ENCODE data around the gene ZNF512. TPM values are rescaled to one million over a fixed set of nuclear protein-coding genes. Genes with fewer than 3 reads are reported as not detected.
"Not testable (repeated sequence)": the region's sequence is repeated elsewhere in the genome, so short reads cannot be mapped to it uniquely, and the experiment has no call there.

The ZNF512 gene
- total RNA-seq, 5 donors from 2014 or later (not counting 1 experiment from before 2014, with no cell fraction given): 38.9 to 52.1 (median 49.7) TPM

- Mint-ChIP-seq H3K27ac (no peak overlapping the region), H3K4me1 (no peaks in the 10 kb centered on the region), H3K4me3 (no peak overlapping the region), H3K9me3 (peaks cover 0 to 2% (median 0%) of the 10 kb centered on the region in 3 donors), H3K36me3 (no peaks in the 10 kb centered on the region), H3K27me3 (peaks cover 0 to 2% of the 10 kb centered on the region in 2 donors)
- POLR2A ChIA-PET: no interaction called here
- H3K27me3 ChIP-seq (replicated peaks in 1 of 2; ENCODE audit: control insufficient read depth in 2 of 2, extremely low read depth in 1 of 2, insufficient read depth in 2 of 2, low read length in 1 of 2): no peaks in the 10 kb centered on the region
- H3K36me3 ChIP-seq (ENCODE audit: control insufficient read depth in 2 of 2, extremely low read depth in 1 of 2, insufficient read depth in 1 of 2, low read length in 1 of 2): no peaks in the 10 kb centered on the region
- H3K4me3 ChIP-seq (ENCODE audit: control insufficient read depth in 1 of 2, extremely low read depth in 1 of 2, low read length in 1 of 2): no peak overlapping the region
- H3K27ac ChIP-seq (ENCODE audit: low read length): no peak overlapping the region
- 86% methylated on average over 4 of the region's 5 CpGs for WGBS (ENCODE audit: insufficient coverage)
- DNase-seq (no peak), ATAC-seq (replicated peaks in 1 of 4) (no peak)
- CTCF ChIA-PET: no interaction called here
- H3K9me3 ChIP-seq: no peaks in the 10 kb centered on the region
- no peaks in the 10 kb centered on the region for H3K4me1 ChIP-seq (ENCODE audit: control insufficient read depth in 1 of 2, extremely low read depth in 1 of 2, insufficient read depth in 2 of 2, low read length in 2 of 2)
These were observed 37.3 kb upstream of the ZNF512 start for GRCh38 chr2:27545348-27546141.

- H3K27ac Mint-ChIP-seq: no peak overlapping the region
- peaks cover 0 to 2% (median 0%) of the 10 kb centered on the region in 3 donors for H3K9me3 Mint-ChIP-seq
- no peak overlapping the region for H3K4me3 Mint-ChIP-seq
- no peak overlapping the region for H3K27ac ChIP-seq (ENCODE audit: low read length)
- H3K9me3 ChIP-seq: no peaks in the 10 kb centered on the region
- H3K27me3 ChIP-seq (replicated peaks in 1 of 2; ENCODE audit: control insufficient read depth in 2 of 2, extremely low read depth in 1 of 2, insufficient read depth in 2 of 2, low read length in 1 of 2): no peaks in the 10 kb centered on the region
- no peak for DNase-seq
- no peaks in the 10 kb centered on the region for H3K4me1 Mint-ChIP-seq
- POLR2A ChIA-PET: no interaction called here
- no peaks in the 10 kb centered on the region for H3K4me1 ChIP-seq (ENCODE audit: control insufficient read depth in 1 of 2, extremely low read depth in 1 of 2, insufficient read depth in 2 of 2, low read length in 2 of 2)
- no peaks in the 10 kb centered on the region for H3K36me3 Mint-ChIP-seq
- no peaks in the 10 kb centered on the region for H3K36me3 ChIP-seq (ENCODE audit: control insufficient read depth in 2 of 2, extremely low read depth in 1 of 2, insufficient read depth in 1 of 2, low read length in 1 of 2)
- no peak overlapping the region for H3K4me3 ChIP-seq (ENCODE audit: control insufficient read depth in 1 of 2, extremely low read depth in 1 of 2, low read length in 1 of 2)
- peaks cover 5 to 6% of the 10 kb centered on the region in 2 donors for H3K27me3 Mint-ChIP-seq
- CTCF ChIA-PET: no interaction called here
- 80% methylated on average over 1 of the region's 1 CpG for WGBS (ENCODE audit: insufficient coverage)
- ATAC-seq (replicated peaks in 1 of 4): no peak
These were observed 33.5 kb upstream of the ZNF512 start for GRCh38 chr2:27549303-27549702.

- Mint-ChIP-seq H3K4me1 (no peaks in the 10 kb centered on the region), H3K27me3 (peaks cover 5 to 6% of the 10 kb centered on the region in 2 donors), H3K36me3 (no peaks in the 10 kb centered on the region), H3K27ac (no peak overlapping the region), H3K9me3 (no peaks in the 10 kb centered on the region), H3K4me3 (no peak overlapping the region)
- Histone ChIP-seq H3K4me3 (ENCODE audit: control insufficient read depth in 1 of 2, extremely low read depth in 1 of 2, low read length in 1 of 2) (no peak overlapping the region), H3K4me1 (ENCODE audit: control insufficient read depth in 1 of 2, extremely low read depth in 1 of 2, insufficient read depth in 2 of 2, low read length in 2 of 2) (no peaks in the 10 kb centered on the region), H3K36me3 (ENCODE audit: control insufficient read depth in 2 of 2, extremely low read depth in 1 of 2, insufficient read depth in 1 of 2, low read length in 1 of 2) (no peaks in the 10 kb centered on the region), H3K9me3 (no peaks in the 10 kb centered on the region), H3K27ac (ENCODE audit: low read length) (no peak overlapping the region), H3K27me3 (replicated peaks in 1 of 2; ENCODE audit: control insufficient read depth in 2 of 2, extremely low read depth in 1 of 2, insufficient read depth in 2 of 2, low read length in 1 of 2) (no peaks in the 10 kb centered on the region)
- ChIA-PET CTCF (no interaction called here), POLR2A (no interaction called here)
- ATAC-seq (replicated peaks in 1 of 4) (no peak), DNase-seq (no peak)
- WGBS (ENCODE audit: insufficient coverage): no CpG with 5 or more reads among the region's 1 CpG
These were observed 31.3 kb upstream of the ZNF512 start for GRCh38 chr2:27551514-27551913.

GRCh38 chr2:27552941-27553340, 29.9 kb upstream of the ZNF512 start:
- H3K4me1 Mint-ChIP-seq: no peaks in the 10 kb centered on the region
- no peak overlapping the region for H3K27ac Mint-ChIP-seq
- DNase-seq: no peak
- no peak overlapping the region for H3K27ac ChIP-seq (ENCODE audit: low read length)
- no CpG with 5 or more reads among the region's 2 CpGs for WGBS (ENCODE audit: insufficient coverage)
- no peaks in the 10 kb centered on the region for H3K9me3 ChIP-seq
- H3K4me3 ChIP-seq (ENCODE audit: control insufficient read depth in 1 of 2, extremely low read depth in 1 of 2, low read length in 1 of 2): no peak overlapping the region
- no peaks in the 10 kb centered on the region for H3K36me3 ChIP-seq (ENCODE audit: control insufficient read depth in 2 of 2, extremely low read depth in 1 of 2, insufficient read depth in 1 of 2, low read length in 1 of 2)
- ChIA-PET CTCF (no interaction called here), POLR2A (no interaction called here)
- no peaks in the 10 kb centered on the region for H3K4me1 ChIP-seq (ENCODE audit: control insufficient read depth in 1 of 2, extremely low read depth in 1 of 2, insufficient read depth in 2 of 2, low read length in 2 of 2)
- ATAC-seq (replicated peaks in 1 of 4): no peak
- H3K27me3 ChIP-seq (replicated peaks in 1 of 2; ENCODE audit: control insufficient read depth in 2 of 2, extremely low read depth in 1 of 2, insufficient read depth in 2 of 2, low read length in 1 of 2): no peaks in the 10 kb centered on the region
- H3K27me3 Mint-ChIP-seq: peaks cover 5 to 6% of the 10 kb centered on the region in 2 donors
- H3K9me3 Mint-ChIP-seq: no peaks in the 10 kb centered on the region
- H3K36me3 Mint-ChIP-seq: no peaks in the 10 kb centered on the region
- no peak overlapping the region for H3K4me3 Mint-ChIP-seq

- H3K4me1 ChIP-seq (ENCODE audit: control insufficient read depth in 1 of 2, extremely low read depth in 1 of 2, insufficient read depth in 2 of 2, low read length in 2 of 2); DNase-seq; H3K4me3 ChIP-seq (ENCODE audit: control insufficient read depth in 1 of 2, extremely low read depth in 1 of 2, low read length in 1 of 2); ATAC-seq (replicated peaks in 1 of 4); H3K27ac Mint-ChIP-seq; CTCF ChIA-PET; H3K36me3 Mint-ChIP-seq; H3K9me3 ChIP-seq; H3K9me3 Mint-ChIP-seq; H3K27me3 ChIP-seq (replicated peaks in 1 of 2; ENCODE audit: control insufficient read depth in 2 of 2, extremely low read depth in 1 of 2, insufficient read depth in 2 of 2, low read length in 1 of 2); H3K4me3 Mint-ChIP-seq; H3K36me3 ChIP-seq (ENCODE audit: control insufficient read depth in 2 of 2, extremely low read depth in 1 of 2, insufficient read depth in 1 of 2, low read length in 1 of 2); H3K4me1 Mint-ChIP-seq; H3K27ac ChIP-seq (ENCODE audit: low read length); H3K27me3 Mint-ChIP-seq; POLR2A ChIA-PET: not testable (repeated sequence)
- 75% methylated on average over 1 of the region's 3 CpGs for WGBS (ENCODE audit: insufficient coverage)
These were observed 28.4 kb upstream of the ZNF512 start for GRCh38 chr2:27554451-27554850.

- Mint-ChIP-seq H3K9me3 (no peaks in the 10 kb centered on the region), H3K4me1 (no peaks in the 10 kb centered on the region), H3K4me3 (no peak overlapping the region), H3K27ac (no peak overlapping the region), H3K27me3 (peaks cover 6 to 8% of the 10 kb centered on the region in 2 donors), H3K36me3 (no peaks in the 10 kb centered on the region)
- H3K9me3 ChIP-seq: no peaks in the 10 kb centered on the region
- no peak for DNase-seq
- H3K27me3 ChIP-seq (replicated peaks in 1 of 2; ENCODE audit: control insufficient read depth in 2 of 2, extremely low read depth in 1 of 2, insufficient read depth in 2 of 2, low read length in 1 of 2): peaks cover 0 to 3% of the 10 kb centered on the region in 2 experiments
- no peaks in the 10 kb centered on the region for H3K4me1 ChIP-seq (ENCODE audit: control insufficient read depth in 1 of 2, extremely low read depth in 1 of 2, insufficient read depth in 2 of 2, low read length in 2 of 2)
- no peak overlapping the region for H3K4me3 ChIP-seq (ENCODE audit: control insufficient read depth in 1 of 2, extremely low read depth in 1 of 2, low read length in 1 of 2)
- POLR2A ChIA-PET: no interaction called here
- H3K27ac ChIP-seq (ENCODE audit: low read length): no peak overlapping the region
- H3K36me3 ChIP-seq (ENCODE audit: control insufficient read depth in 2 of 2, extremely low read depth in 1 of 2, insufficient read depth in 1 of 2, low read length in 1 of 2): no peaks in the 10 kb centered on the region
- CTCF ChIA-PET: no interaction called here
- no CpG with 5 or more reads among the region's 2 CpGs for WGBS (ENCODE audit: insufficient coverage)
- ATAC-seq (replicated peaks in 1 of 4): no peak
These were observed 23.6 kb upstream of the ZNF512 start for GRCh38 chr2:27559228-27559627.

- Histone ChIP-seq H3K4me1 (ENCODE audit: control insufficient read depth in 1 of 2, extremely low read depth in 1 of 2, insufficient read depth in 2 of 2, low read length in 2 of 2) (no peaks in the 10 kb centered on the region), H3K9me3 (no peaks in the 10 kb centered on the region), H3K4me3 (ENCODE audit: control insufficient read depth in 1 of 2, extremely low read depth in 1 of 2, low read length in 1 of 2) (no peak overlapping the region), H3K36me3 (ENCODE audit: control insufficient read depth in 2 of 2, extremely low read depth in 1 of 2, insufficient read depth in 1 of 2, low read length in 1 of 2) (no peaks in the 10 kb centered on the region), H3K27ac (ENCODE audit: low read length) (no peak overlapping the region), H3K27me3 (replicated peaks in 1 of 2; ENCODE audit: control insufficient read depth in 2 of 2, extremely low read depth in 1 of 2, insufficient read depth in 2 of 2, low read length in 1 of 2) (peaks cover 0 to 6% of the 10 kb centered on the region in 2 experiments)
- 79% methylated on average over 2 of the region's 2 CpGs for WGBS (ENCODE audit: insufficient coverage)
- H3K36me3 Mint-ChIP-seq: no peaks in the 10 kb centered on the region
- no peak overlapping the region for H3K4me3 Mint-ChIP-seq
- H3K9me3 Mint-ChIP-seq: no peaks in the 10 kb centered on the region
- H3K27me3 Mint-ChIP-seq: peaks cover 20 to 21% of the 10 kb centered on the region in 2 donors
- DNase-seq (no peak), ATAC-seq (replicated peaks in 1 of 4) (no peak)
- H3K27ac Mint-ChIP-seq: no peak overlapping the region
- POLR2A ChIA-PET: no interaction called here
- no peaks in the 10 kb centered on the region for H3K4me1 Mint-ChIP-seq
- CTCF ChIA-PET: no interaction called here
These were observed 21.8 kb upstream of the ZNF512 start for GRCh38 chr2:27561060-27561459.

All from T-cell (primary cell).